ENCODE data around the gene DEFB124. TPM values are rescaled to one million over a fixed set of nuclear protein-coding genes. Genes with fewer than 3 reads are reported as not detected.

Gene DEFB124
- total RNA-seq, 1 experiment from 2014 or later, result not detected

DNA sequence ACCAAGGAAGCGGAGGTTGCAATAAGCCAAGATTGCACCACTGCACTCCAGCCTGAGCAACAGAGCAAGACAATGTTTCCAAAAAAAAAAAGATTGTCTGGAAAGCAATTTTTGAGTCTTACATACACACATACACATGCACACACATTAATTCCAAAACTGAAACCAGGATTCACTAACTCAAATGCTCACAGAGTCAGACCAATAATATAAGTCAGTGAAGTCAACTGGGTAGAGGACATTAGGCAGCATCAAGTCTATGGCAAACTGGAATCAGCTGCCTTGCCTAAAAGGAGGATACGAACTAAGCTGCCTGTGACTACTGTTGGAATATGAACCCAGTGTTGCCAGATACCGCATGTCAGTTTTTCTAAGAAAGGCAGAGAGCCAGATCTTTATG is 15.8 kb upstream of the DEFB124 start:
- Histone ChIP-seq H2BK120ac (ENCODE audit: low read depth, low read length, poor library complexity, severe bottlenecking) (no peak overlapping the region), H3K23me2 (ENCODE audit: insufficient read length, low read depth, low read length, poor library complexity, severe bottlenecking) (no peaks in the 10 kb centered on the region), H3K18ac (ENCODE audit: insufficient read length, low read depth, low read length) (no peak overlapping the region), H3K79me1 (ENCODE audit: insufficient read depth, low read depth, low read length, poor library complexity, severe bottlenecking) (no peaks in the 10 kb centered on the region), H3K4ac (ENCODE audit: low read depth, low read length) (no peak overlapping the region), H3K14ac (ENCODE audit: insufficient read depth, low read length) (no peak overlapping the region), H4K8ac (replicated peaks; ENCODE audit: insufficient read length, low read depth, low read length) (no peak overlapping the region), H3T11ph (ENCODE audit: low read length) (no peak overlapping the region), H3K27me3 (ENCODE audit: insufficient read depth, low read length) (no peaks in the 10 kb centered on the region), H3K56ac (ENCODE audit: insufficient read length, low read depth, low read length) (no peak overlapping the region), H2AK5ac (ENCODE audit: insufficient read length, low read length) (no peak overlapping the region), H2BK15ac (ENCODE audit: low read depth, low read length) (no peak overlapping the region), H2BK20ac (ENCODE audit: low read depth, low read length, poor library complexity, severe bottlenecking) (no peak overlapping the region), H3K9me3 (ENCODE audit: control insufficient read depth, low read depth, low read length) (peaks cover 48% of the 10 kb centered on the region), H3K9ac (ENCODE audit: extremely low read depth, insufficient read length, low read length) (no peak overlapping the region), H3K27ac (ENCODE audit: insufficient read length, low read depth, low read length) (no peak overlapping the region), H4K91ac (ENCODE audit: insufficient read length, low read depth, low read length) (no peak overlapping the region), H2BK12ac (ENCODE audit: insufficient read length, low read depth, low read length) (no peak overlapping the region), H4K20me1 (ENCODE audit: control insufficient read depth, insufficient read depth, insufficient read length) (no peaks in the 10 kb centered on the region), H3K79me2 (ENCODE audit: insufficient read depth, low read length) (no peaks in the 10 kb centered on the region), H2BK5ac (ENCODE audit: insufficient read length, low read length) (no peak overlapping the region), H3K4me1 (ENCODE audit: insufficient read depth, low read length) (no peaks in the 10 kb centered on the region), H3K23ac (ENCODE audit: insufficient read length, low read depth, low read length) (no peak overlapping the region), H3K4me2 (ENCODE audit: insufficient read depth, insufficient read length, low read length) (no peak overlapping the region), H4K5ac (ENCODE audit: insufficient read length, low read depth, low read length) (no peak overlapping the region), H2AFZ (ENCODE audit: low read length) (no peak overlapping the region)
- no peak for DNase-seq
- Mint-ChIP-seq H3K27me3 (ENCODE audit: low read depth) (peaks cover 8% of the 10 kb centered on the region), H3K36me3 (ENCODE audit: insufficient read depth in 1 of 3, low read depth in 3 of 3) (peaks cover 0 to 29% (median 4%) of the 10 kb centered on the region in 3 experiments; a peak in 4 of 7 replicates), H3K4me3 (no peak overlapping the region), H3K4me1 (no peaks in the 10 kb centered on the region), H3K27ac (no peak overlapping the region), H3K9me3 (peaks cover 68 to 89% of the 10 kb centered on the region in 2 experiments)
- WGBS (ENCODE audit: extremely low coverage, insufficient read length, low lambda C conversion rate), result no CpG with 5 or more reads among the region's 3 CpGs
- TF ChIP-seq, protein P1, sequence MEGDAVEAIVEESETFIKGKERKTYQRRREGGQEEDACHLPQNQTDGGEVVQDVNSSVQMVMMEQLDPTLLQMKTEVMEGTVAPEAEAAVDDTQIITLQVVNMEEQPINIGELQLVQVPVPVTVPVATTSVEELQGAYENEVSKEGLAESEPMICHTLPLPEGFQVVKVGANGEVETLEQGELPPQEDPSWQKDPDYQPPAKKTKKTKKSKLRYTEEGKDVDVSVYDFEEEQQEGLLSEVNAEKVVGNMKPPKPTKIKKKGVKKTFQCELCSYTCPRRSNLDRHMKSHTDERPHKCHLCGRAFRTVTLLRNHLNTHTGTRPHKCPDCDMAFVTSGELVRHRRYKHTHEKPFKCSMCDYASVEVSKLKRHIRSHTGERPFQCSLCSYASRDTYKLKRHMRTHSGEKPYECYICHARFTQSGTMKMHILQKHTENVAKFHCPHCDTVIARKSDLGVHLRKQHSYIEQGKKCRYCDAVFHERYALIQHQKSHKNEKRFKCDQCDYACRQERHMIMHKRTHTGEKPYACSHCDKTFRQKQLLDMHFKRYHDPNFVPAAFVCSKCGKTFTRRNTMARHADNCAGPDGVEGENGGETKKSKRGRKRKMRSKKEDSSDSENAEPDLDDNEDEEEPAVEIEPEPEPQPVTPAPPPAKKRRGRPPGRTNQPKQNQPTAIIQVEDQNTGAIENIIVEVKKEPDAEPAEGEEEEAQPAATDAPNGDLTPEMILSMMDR (conservative IDR thresholded peaks at IDR 0.05), result no peak
